Stomach smooth muscle (tissue), 2 donors: ENCODE measurements around the gene SIRT6.
A peak's percentile ranks its signal among the peaks of the same experiment; 100 is the strongest.
"Not testable (repeated sequence)": the region's sequence is repeated elsewhere in the genome, so short reads cannot be mapped to it uniquely, and the experiment has no call there.

ENCODE experiments used
- H3K27ac ChIP-seq: one replicate; pipeline ENCODE4 v1.7.0; 2013; ENCODE audit warnings: mild to moderate bottlenecking, low read length, inconsistent platforms
- H3K27me3 ChIP-seq, 2 donors: one replicate each; pipeline ENCODE4 v1.7.0; 2013; ENCODE audit warnings: low read length in 2 of 2; ENCODE audit not compliant: insufficient read depth in 2 of 2, control insufficient read depth in 1 of 2
- H3K36me3 ChIP-seq, 2 donors: one replicate each; pipeline ENCODE4 v1.7.0; 2013; ENCODE audit warnings: low read length in 2 of 2; ENCODE audit not compliant: control insufficient read depth in 2 of 2, insufficient read depth in 2 of 2
- H3K4me1 ChIP-seq: one replicate; pipeline ENCODE4 v1.7.0; 2013; ENCODE audit warnings: low read length; ENCODE audit not compliant: control insufficient read depth, insufficient read depth
- H3K4me3 ChIP-seq, 2 donors: one replicate each; pipeline ENCODE4 v1.7.0; 2013; ENCODE audit warnings: low read length in 2 of 2
- H3K9ac ChIP-seq, 2 donors: one replicate each; pipeline ENCODE4 v1.7.0; 2013; ENCODE audit warnings: low read length in 2 of 2, mild to moderate bottlenecking in 1 of 2
- H3K9me3 ChIP-seq, 2 donors: one replicate each; pipeline ENCODE4 v1.7.0; 2013; ENCODE audit warnings: low read length in 2 of 2; ENCODE audit not compliant: control insufficient read depth in 2 of 2
- donor health status: healthy.
- donor health status: Pancreatic carcinoma.

SIRT6 gene

DNA sequence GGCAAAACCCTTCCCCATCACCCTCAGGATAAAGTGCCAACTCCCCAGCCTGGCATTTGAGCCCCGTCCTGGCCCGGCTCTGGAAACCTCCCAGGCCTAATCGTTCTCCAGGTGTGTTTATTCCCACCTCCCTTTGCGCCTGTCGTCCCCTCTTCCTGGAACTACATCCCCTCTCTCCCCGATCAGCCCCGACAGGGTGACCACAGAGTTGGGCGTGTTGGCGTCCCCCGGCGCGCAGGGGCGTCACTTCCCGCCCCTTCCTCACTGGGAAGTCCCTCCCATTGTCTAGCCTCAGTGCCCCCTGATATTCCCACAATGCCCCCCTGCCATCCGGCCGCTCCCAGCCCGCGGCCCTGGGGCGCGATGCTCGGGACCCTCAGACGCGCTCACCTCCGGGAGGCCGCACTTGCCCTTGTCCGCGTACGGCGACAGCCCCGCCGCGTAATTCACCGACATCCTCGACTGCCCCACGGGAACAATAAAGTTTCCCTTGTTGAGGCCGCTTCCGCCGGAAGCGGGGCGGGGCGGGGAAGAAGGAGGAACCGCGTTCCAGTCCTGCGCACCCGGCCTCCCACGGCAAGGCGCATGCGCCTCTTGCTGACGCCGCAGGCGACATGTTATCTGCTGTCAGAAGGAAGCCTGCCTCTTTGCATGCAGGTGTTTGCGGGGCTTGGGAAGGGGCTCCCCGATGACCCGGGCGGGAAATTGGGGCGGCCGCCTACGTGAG is at the start of gene SIRT6, which contains the start of gene ANKRD24:
Gene SIRT6, minus strand, starts transcription at position 480 of the 727 bp plus-strand sequence. Its CDS starts 24 bp downstream, at position 456.
Gene ANKRD24, plus strand, starts transcription at position 606 of the 727 bp plus-strand sequence. CDS start 3,737 bp downstream, outside the sequence.
- Histone ChIP-seq H3K9ac (peak within 1 kb of the TSS; percentile 93 to 96), H3K27ac (peak within 1 kb of the TSS; percentile 74)

DNA sequence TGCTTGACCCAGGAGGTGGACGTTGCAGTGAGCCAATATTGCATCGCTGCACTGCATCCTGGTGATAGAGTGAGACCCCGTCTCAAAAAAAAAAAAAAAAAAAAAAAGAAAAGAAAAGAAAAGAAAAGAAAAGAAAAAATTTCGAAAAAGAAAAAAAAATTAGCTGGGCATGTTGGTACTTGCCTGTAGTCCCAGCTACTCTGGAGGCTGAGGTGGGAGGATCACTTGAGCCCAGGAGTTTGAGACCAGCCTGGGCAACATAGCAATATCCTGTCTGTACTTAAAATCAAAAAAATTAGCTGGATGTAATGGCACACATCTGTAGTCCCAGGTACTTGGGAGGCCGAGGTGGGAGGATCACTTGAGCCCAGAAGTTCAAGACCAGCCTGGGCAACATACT is 49.8 kb upstream of the SIRT6 start:
- peaks cover 22 to 33% of the 10 kb centered on the region in 2 donors for H3K27me3 ChIP-seq
- H3K9ac ChIP-seq, H3K36me3 ChIP-seq, H3K4me1 ChIP-seq, H3K4me3 ChIP-seq, H3K9me3 ChIP-seq, H3K27ac ChIP-seq: not testable (repeated sequence)

More for the DNA sequence above, at the start of gene SIRT6, which contains the start of gene ANKRD24:
- peaks cover 2 to 9% of the 10 kb centered on the region in 2 donors for H3K27me3 ChIP-seq
- peaks cover 23% of the 10 kb centered on the region for H3K4me1 ChIP-seq
- H3K9me3 ChIP-seq, result no peaks in the 10 kb centered on the region
- peaks cover 0 to 5% of the 10 kb centered on the region in 2 donors for H3K36me3 ChIP-seq
- peak within 1 kb of the TSS; percentile 94 to 95 for H3K4me3 ChIP-seq

DNA sequence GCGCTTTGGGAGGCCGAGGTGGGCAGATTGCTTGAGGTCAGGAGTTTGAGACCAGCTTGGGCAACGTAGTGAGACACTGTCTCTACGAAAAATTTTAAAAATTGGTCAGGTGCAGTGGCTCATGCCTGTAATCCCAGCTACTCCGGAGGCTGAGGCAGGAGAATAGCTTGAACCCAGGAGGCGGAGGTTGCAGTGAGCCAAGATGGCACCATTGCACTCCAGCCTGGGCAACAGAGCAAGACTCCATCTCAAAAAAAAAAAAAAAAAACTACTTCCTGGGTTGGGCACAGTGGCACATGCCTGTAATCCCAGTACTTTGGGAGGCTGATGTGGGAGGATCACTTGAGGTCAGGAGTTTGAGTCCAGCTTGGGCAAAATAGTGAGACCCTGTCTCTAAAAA is 49.2 kb upstream of the SIRT6 start:
- H3K9me3 ChIP-seq, H3K4me1 ChIP-seq, H3K27ac ChIP-seq, H3K36me3 ChIP-seq, H3K9ac ChIP-seq, H3K4me3 ChIP-seq: not testable (repeated sequence)
- peaks cover 22 to 33% of the 10 kb centered on the region in 2 donors for H3K27me3 ChIP-seq

DNA sequence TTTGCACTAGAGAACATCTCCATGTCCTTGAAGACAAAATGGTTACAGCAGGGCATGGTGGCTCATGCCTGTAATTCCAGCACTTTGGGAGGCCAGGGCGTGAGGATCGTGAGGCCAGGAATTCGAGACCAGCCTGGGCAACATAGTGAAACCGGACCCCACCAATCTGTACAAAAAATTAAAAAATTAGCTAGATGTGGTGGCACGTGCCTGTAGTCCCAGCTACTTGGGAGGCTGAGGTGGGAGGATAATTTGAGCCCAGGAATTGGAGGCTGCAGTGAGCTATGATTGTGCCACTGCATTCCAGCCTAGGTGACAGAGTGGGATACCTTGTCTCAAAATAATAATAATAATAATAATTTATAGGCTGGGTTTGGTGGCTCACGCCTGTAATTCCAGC is 47.9 kb upstream of the SIRT6 start:
- H3K9ac ChIP-seq, H3K36me3 ChIP-seq, H3K9me3 ChIP-seq, H3K27ac ChIP-seq, H3K4me1 ChIP-seq, H3K4me3 ChIP-seq: not testable (repeated sequence)
- H3K27me3 ChIP-seq, result peaks cover 22 to 33% of the 10 kb centered on the region in 2 donors

DNA sequence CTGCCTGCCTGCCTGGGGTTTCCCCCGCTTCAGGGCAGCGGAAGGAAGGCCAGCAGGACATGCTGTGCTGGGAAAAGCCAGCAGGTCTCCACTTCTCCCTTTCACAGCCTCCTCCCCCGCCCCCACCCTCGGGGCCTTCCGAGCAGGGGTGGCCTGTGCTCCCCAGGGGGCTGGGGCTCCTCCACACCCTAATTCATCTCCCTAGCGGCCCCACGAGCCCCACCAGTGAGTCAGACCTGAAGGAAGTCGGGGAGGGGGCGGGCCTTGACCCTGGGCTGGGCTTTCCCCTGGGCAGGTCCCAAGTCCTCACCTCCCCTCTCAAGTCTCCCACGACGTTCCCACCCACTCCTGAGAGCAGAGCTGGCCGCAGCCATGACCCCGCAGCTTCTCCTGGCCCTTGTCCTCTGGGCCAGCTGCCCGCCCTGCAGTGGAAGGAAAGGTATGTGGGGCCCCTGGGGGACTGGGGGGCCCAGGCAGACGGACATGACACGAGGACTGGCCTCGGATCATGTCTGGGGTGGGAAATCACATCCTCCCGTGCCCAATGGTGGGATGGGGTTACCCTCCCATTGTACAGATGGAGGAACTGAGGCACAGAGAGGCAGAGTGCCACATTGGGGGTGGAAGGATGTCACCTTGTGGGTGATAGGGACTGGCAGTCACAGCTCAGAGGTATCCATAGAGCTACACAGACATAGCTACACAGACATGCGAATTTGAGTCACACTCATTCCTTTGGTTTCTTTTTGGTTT is 47.0 kb upstream of the SIRT6 start, which contains the start of gene EBI3:
Gene EBI3, plus strand, starts transcription at position 345 of the 753 bp plus-strand sequence. Its CDS starts 28 bp downstream, at position 373.
- no peak within 1 kb of the TSS for H3K4me3 ChIP-seq
- no peak within 1 kb of the TSS for H3K9ac ChIP-seq
- peaks cover 16 to 31% of the 10 kb centered on the region in 2 donors for H3K27me3 ChIP-seq
- H3K4me1 ChIP-seq, result no peaks in the 10 kb centered on the region
- no peaks in the 10 kb centered on the region for H3K36me3 ChIP-seq
- no peak within 1 kb of the TSS for H3K27ac ChIP-seq
- H3K9me3 ChIP-seq, result no peaks in the 10 kb centered on the region

DNA sequence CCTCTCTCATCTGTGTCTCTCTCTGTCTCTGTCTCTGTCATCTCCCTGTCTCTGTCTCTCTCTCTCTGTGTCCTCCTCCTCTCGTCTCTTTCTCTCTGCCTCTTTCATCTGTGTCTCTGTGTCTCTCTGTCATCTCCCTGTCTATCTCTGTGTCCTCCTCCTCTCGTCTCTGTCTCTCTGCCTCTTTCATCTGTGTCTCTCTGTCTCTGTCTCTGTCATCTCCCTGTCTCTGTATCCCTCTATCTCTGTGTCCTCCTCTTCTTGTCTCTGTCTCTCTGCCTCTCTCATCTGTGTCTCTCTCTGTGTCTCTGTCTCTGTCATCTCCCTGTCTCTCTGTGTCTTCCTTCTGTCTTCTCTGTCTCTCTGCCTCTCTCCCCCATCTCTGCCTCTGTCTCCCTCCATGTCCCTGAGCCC is 46.4 kb upstream of the SIRT6 start:
- Histone ChIP-seq H3K27me3 (peaks cover 16 to 30% of the 10 kb centered on the region in 2 donors), H3K4me1 (no peaks in the 10 kb centered on the region), H3K9me3 (no peaks in the 10 kb centered on the region), H3K4me3 (no peak overlapping the region), H3K36me3 (no peaks in the 10 kb centered on the region), H3K9ac (no peak overlapping the region), H3K27ac (no peak overlapping the region)

DNA sequence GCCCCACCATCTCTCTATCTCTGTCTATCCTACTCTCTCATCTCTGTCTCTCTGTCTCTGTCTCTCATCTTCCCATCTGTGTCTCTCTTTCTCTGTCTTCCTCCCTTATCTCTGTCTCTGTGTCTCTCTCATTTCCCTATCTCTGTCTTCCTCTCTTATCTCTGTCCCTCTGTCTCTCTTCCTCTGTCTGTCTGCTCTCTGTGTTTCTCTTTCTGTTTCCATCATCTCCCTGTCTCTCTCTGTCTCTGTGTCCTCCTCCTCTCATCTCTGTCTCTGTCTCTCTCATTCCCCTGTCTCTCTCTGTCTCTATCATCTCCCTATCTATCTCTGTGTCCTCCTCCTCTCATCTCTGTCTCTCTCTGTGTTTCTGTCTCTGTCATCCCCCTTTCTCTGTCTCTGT is 45.4 kb upstream of the SIRT6 start:
- peaks cover 9 to 25% of the 10 kb centered on the region in 2 donors for H3K27me3 ChIP-seq
- H3K9me3 ChIP-seq, result no peaks in the 10 kb centered on the region
- no peaks in the 10 kb centered on the region for H3K4me1 ChIP-seq
- no peak overlapping the region for H3K4me3 ChIP-seq
- H3K9ac ChIP-seq, result no peak overlapping the region
- H3K36me3 ChIP-seq, result no peaks in the 10 kb centered on the region
- H3K27ac ChIP-seq, result no peak overlapping the region

DNA sequence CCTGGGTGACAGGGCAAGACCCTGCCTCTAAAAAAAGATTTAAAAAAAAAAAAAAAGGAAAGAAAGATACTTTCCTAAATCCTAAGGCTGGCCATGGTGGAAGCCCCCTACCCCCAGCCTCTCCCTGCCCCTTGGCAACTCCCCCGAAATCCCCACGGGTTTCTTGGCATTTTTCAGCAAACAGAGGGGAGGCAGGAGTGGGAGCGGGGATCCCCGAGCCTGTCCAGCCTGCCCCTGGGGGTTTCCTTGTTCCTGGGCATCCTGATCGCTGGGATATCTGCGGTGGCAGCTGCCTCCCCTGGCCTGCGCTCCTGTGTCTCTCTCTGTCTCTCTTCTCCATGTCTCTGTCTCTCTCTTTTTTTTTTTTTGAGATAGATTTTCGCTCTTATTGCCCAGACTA is 43.5 kb upstream of the SIRT6 start:
- Histone ChIP-seq H3K9me3 (no peaks in the 10 kb centered on the region), H3K4me1 (no peaks in the 10 kb centered on the region), H3K27me3 (peaks cover 9 to 19% of the 10 kb centered on the region in 2 donors), H3K27ac (no peak overlapping the region), H3K9ac (no peak overlapping the region), H3K4me3 (no peak overlapping the region), H3K36me3 (no peaks in the 10 kb centered on the region)

DNA sequence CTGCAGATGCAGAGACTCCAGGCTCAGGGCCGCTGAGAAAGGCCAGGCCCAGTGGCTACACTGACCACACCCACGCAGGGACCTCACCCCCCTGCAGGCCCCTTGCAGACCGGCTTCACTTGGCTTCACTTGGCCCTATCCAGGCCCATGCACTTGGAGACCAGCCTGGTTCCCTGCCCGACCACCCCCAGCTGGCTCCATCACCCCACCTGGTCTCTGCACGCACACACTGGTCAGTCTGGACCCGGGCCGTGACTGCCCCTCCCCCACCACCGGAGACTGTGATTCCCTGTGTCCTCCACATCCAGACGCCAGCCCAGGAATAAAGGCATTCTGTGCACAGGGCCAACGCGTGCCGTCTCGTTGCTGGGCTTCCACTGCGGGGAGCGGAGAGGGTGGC is 42.1 kb upstream of the SIRT6 start:
- peaks cover 9 to 15% of the 10 kb centered on the region in 2 donors for H3K27me3 ChIP-seq
- no peak overlapping the region for H3K27ac ChIP-seq

DNA sequence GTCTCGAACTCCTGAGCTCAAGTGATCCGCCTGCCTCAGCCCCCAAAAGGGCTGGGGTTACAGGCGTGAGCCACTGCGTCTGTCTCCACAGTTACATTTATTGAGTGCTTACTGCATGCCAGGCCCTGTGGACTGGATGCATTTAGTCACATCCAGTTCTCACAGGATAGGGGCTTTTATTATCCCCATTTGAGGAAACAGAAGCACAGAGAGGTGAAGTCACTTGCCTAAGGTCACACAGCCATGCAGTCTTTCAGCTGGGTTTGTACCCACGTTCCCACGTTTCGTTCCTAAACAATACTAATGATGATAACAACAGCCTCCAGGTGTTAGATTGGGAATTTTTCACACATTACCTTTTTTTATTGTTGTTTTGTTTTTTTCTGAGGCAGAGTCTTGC is 37.8 kb upstream of the SIRT6 start:
- Histone ChIP-seq H3K9me3 (no peaks in the 10 kb centered on the region), H3K9ac (no peak overlapping the region), H3K27ac (no peak overlapping the region), H3K36me3 (no peaks in the 10 kb centered on the region), H3K27me3 (peaks cover 0 to 2% of the 10 kb centered on the region in 2 donors), H3K4me1 (no peaks in the 10 kb centered on the region), H3K4me3 (no peak overlapping the region)

More for the DNA sequence above, 42.1 kb upstream of the SIRT6 start:
- Histone ChIP-seq H3K4me1 (no peaks in the 10 kb centered on the region), H3K9ac (no peak overlapping the region), H3K4me3 (no peak overlapping the region), H3K36me3 (no peaks in the 10 kb centered on the region), H3K9me3 (no peaks in the 10 kb centered on the region)
